Measurements from ENCODE around the gene HMCN2. TPM values are rescaled to one million over a fixed set of nuclear protein-coding genes. Genes with fewer than 3 reads are reported as not detected.

HMCN2 gene
- total RNA-seq, 1 donor from 2014 or later: 0.15 TPM

GRCh38 chr9:130368631-130369103 is 103.1 kb downstream of the HMCN2 start:
- H3K79me2 ChIP-seq (ENCODE audit: low read depth): no peaks in the 10 kb centered on the region
- no peak overlapping the region for H3K27ac ChIP-seq
- H3K27ac Mint-ChIP-seq: no peak overlapping the region

GRCh38 chr9:130370226-130370625 is 104.7 kb downstream of the HMCN2 start:
- TF ChIP-seq CTCF (IDR thresholded peaks at IDR 0.05) (no peak), EZH2phosphoT487 (IDR thresholded peaks at IDR 0.05) (no peak)
- no peak overlapping the region for H3K4me2 ChIP-seq

More at GRCh38 chr9:130368631-130369103, 103.1 kb downstream of the HMCN2 start:
- Histone ChIP-seq H3K27me3 (no peaks in the 10 kb centered on the region), H3K9me3 (ENCODE audit: low read depth) (no peaks in the 10 kb centered on the region), H4K20me1 (ENCODE audit: low read depth) (no peaks in the 10 kb centered on the region), H3K4me3 (no peak overlapping the region), H3K4me1 (peaks cover 4% of the 10 kb centered on the region), H2AFZ (replicated peaks) (no peak overlapping the region), H3K36me3 (no peaks in the 10 kb centered on the region), H3K9ac (no peak overlapping the region), H3K4me2 (no peak overlapping the region), H3F3A (ENCODE audit: low read depth) (no peaks in the 10 kb centered on the region)
- TF ChIP-seq CTCF (IDR thresholded peaks at IDR 0.05) (peak; percentile 12), EZH2 (IDR thresholded peaks at IDR 0.05) (no peak)
- H3K4me1 Mint-ChIP-seq: peaks cover 12% of the 10 kb centered on the region
- H3K9me3 Mint-ChIP-seq: no peaks in the 10 kb centered on the region
- no peak for DNase-seq (ENCODE audit: low spot score)
- no peak overlapping the region for H3K4me3 Mint-ChIP-seq
- H3K36me3 Mint-ChIP-seq: no peaks in the 10 kb centered on the region
- H3K27me3 Mint-ChIP-seq (ENCODE audit: insufficient read depth, low read depth): peaks cover 12% of the 10 kb centered on the region

GRCh38 chr9:130371196-130371966 is 105.8 kb downstream of the HMCN2 start:
- H3K36me3 Mint-ChIP-seq: no peaks in the 10 kb centered on the region
- Histone ChIP-seq H4K20me1 (ENCODE audit: low read depth) (no peaks in the 10 kb centered on the region), H3K4me2 (no peak overlapping the region), H3K27me3 (no peaks in the 10 kb centered on the region), H3K9ac (no peak overlapping the region), H3K79me2 (ENCODE audit: low read depth) (no peaks in the 10 kb centered on the region), H3F3A (ENCODE audit: low read depth) (no peaks in the 10 kb centered on the region), H3K4me1 (peaks cover 4% of the 10 kb centered on the region), H3K36me3 (no peaks in the 10 kb centered on the region), H3K9me3 (ENCODE audit: low read depth) (no peaks in the 10 kb centered on the region), H3K4me3 (no peak overlapping the region), H2AFZ (replicated peaks) (no peak overlapping the region), H3K27ac (no peak overlapping the region)
- no peak for DNase-seq (ENCODE audit: low spot score)
- H3K4me3 Mint-ChIP-seq: no peak overlapping the region
- H3K9me3 Mint-ChIP-seq: no peaks in the 10 kb centered on the region
- no peak overlapping the region for H3K27ac Mint-ChIP-seq
- peaks cover 8% of the 10 kb centered on the region for H3K4me1 Mint-ChIP-seq
- TF ChIP-seq EZH2 (IDR thresholded peaks at IDR 0.05) (no peak), EZH2phosphoT487 (IDR thresholded peaks at IDR 0.05) (no peak), CTCF (IDR thresholded peaks at IDR 0.05) (no peak)
- peaks cover 11% of the 10 kb centered on the region for H3K27me3 Mint-ChIP-seq (ENCODE audit: insufficient read depth, low read depth)

More at GRCh38 chr9:130370226-130370625, 104.7 kb downstream of the HMCN2 start:
- Mint-ChIP-seq H3K36me3 (no peaks in the 10 kb centered on the region), H3K27ac (peak overlapping the region; percentile 1), H3K4me3 (no peak overlapping the region), H3K4me1 (peaks cover 9% of the 10 kb centered on the region), H3K9me3 (no peaks in the 10 kb centered on the region), H3K27me3 (ENCODE audit: insufficient read depth, low read depth) (peaks cover 11% of the 10 kb centered on the region)
- no peaks in the 10 kb centered on the region for H3K36me3 ChIP-seq
- H4K20me1 ChIP-seq (ENCODE audit: low read depth): no peaks in the 10 kb centered on the region
- H3K27me3 ChIP-seq: no peaks in the 10 kb centered on the region
- no peak overlapping the region for H3K4me3 ChIP-seq
- H2AFZ ChIP-seq (replicated peaks): no peak overlapping the region
- no peak overlapping the region for H3K9ac ChIP-seq
- no peaks in the 10 kb centered on the region for H3K9me3 ChIP-seq (ENCODE audit: low read depth)
- DNase-seq (ENCODE audit: low spot score): no peak
- H3K4me1 ChIP-seq: peaks cover 4% of the 10 kb centered on the region
- H3K27ac ChIP-seq: no peak overlapping the region
- H3F3A ChIP-seq (ENCODE audit: low read depth): no peaks in the 10 kb centered on the region
- no peaks in the 10 kb centered on the region for H3K79me2 ChIP-seq (ENCODE audit: low read depth)

Measured in neural progenitor cell (in vitro differentiated cells).